ENCODE results near the gene MALRD1.

MALRD1 gene

DNA sequence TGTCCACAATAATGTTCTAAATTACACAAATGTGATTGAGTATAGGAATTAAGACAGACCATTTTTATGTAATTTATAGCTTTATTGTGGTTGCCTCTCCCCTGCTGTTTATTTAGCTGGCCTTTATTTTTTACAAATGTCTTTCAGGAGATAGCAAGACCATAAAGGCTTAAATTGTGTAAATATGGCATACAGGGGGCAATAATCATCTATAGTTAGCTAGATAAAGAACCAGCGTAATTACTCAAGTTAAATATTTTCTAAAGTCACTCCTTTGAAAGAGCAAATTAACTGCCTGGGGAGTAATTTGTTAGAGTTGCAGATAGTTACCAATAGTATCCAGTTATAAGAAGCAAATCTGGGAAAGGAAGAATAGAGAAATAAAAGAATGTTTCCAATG is at the start of gene MALRD1:
Gene MALRD1, plus strand, starts transcription at position 313 of the 400 bp plus-strand sequence. CDS start 138 bp downstream, outside the sequence.
- no peak for DNase-seq

DNA sequence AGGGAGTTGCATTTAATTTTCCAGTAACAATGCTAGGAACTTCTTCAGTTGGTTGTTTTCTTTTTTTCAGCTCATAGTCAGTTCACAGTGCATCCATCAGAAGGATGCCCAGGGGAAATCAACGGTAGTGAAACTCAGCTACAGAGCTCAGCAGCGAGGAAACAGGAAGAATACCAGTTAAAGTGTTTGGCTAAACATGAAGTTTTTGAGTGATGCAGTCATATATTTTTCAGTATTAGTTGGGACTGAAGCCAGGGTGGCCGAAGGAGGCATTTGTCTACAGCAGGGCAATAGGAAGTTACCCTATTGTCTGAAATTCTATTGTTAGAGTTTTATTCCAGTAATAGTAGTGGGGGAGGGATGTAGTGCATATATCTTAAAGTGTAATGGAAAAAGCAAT is 45.3 kb upstream of the MALRD1 start:
- DNase-seq: no peak

DNA sequence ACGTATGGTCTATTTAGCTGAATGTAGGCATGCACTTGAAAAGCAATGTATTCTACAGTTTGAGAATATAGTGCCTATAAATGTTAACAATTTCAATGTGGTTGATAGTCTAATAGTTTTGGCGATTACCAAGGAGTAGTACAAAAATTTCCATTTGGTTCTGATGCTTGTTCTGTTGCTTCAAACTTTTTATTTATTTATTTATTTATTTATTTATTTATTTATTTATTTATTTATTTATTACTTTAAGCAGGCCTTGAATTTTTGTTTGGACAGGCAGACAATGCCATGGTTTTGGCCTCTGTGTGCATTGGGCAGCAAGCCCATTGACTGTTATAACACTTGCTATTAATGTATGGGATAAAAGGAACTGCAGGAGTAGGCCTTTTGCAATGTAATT is 36.5 kb upstream of the MALRD1 start:
- DNase-seq: no peak

DNA sequence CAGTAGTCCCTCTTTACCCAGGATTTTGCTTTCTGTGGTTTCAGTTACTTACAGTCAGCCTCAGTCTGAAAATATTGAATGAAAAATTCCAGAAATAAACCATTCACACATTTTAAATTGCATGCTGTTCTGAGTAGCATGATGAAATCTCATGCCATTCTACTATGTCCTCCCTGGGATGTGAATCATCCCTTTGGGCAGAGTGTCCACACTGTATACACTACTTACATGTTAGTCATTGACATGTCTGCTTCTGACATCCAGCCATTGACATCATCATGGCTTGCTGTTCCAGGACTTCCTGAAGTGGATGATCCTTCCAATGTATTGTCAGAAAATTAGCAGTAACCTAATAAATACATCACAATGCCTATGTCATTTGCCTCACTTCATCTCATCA is 34.6 kb upstream of the MALRD1 start:
- DNase-seq: no peak

DNA sequence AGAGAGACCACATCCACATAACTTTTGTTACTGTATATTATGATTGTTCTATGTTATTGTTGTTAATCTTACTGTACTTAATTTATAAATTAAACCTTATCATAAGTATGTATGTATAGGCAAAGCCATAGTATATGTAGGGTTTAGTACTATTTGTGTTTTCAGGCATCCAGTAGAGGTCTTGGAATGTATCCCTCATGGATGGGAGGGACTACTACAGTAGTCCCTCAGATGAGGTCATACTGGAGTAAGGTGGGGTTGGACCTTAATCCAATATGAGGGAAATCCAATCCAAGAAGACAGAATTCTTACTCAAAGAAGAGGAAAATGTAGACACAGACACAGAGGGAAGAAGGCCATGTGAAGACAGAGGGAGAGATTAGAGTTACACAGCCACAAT is 34.1 kb upstream of the MALRD1 start:
- no peak for DNase-seq

DNA sequence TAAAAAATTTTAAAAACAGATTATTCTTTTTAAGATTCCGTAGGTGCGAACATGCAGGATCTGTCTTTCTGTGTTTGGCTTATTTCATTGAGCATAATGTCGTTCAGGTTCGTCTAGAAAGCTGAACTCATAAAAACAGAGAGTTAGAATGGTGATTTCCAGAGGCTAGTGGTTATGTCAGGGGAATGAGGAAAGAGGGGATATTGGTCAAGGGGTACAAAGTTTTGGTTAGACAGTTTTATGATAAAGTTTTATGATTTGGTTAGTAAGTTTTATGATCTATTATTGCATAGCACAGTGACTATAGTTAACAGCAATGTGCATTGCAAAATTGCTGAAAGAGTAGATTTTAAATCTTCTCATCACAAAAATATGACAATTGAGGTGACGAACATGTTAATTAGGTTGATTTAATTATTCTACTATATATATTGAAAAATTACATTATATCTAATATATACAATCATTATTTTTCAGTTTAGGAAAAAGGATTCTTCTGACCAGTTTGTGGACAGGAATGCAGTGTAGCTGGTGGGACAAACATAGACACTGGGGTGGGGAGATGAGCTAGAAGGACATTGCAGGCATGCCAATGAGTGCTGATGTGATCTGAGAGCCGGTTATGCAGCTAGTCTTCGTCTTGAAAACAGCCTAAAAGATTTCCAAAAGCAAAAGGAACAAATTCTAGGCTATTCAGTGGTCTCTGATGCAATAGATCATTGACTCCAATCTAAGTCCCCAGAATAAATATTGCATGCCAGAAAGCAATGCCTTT is 31.3 kb upstream of the MALRD1 start:
- DNase-seq: no peak

DNA sequence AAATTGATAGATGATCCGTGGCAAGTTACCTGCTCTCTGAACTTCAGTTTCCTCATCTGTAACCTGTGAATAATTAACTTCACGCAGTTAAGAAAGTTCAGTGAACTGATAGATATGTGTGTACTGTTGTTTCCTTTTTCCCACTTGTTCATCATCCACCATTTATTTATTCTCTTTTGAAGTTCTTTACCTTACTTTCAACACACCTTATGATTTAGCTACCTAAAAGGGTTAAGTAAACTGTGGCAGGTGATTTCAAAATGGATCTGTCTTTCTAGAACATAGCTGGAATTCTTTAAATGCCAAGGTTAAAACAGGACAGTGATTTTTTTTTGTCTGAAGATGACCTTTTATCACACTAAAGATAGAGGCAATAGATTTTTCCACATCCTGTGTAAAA is 27.4 kb upstream of the MALRD1 start:
- no peak for DNase-seq

DNA sequence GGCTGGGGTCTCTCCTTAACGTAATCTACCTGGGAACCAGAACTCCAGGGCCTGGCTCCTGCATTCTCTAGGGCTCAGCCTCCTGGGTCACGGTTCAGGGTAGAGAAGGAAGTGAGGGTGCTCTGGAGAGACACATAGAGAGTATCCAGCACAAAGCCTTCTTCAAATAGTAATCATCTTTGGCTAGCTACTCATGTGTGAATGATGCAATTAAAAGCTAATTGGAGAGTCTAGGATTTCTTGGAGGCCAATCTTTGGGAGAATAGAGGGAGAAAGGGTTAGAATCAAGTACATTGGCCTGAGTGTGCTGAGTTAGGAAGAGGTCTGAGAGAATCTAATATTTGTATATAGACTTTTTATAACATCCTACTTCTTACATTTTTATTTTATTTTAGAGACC is 24.0 kb upstream of the MALRD1 start:
- no peak for DNase-seq

DNA sequence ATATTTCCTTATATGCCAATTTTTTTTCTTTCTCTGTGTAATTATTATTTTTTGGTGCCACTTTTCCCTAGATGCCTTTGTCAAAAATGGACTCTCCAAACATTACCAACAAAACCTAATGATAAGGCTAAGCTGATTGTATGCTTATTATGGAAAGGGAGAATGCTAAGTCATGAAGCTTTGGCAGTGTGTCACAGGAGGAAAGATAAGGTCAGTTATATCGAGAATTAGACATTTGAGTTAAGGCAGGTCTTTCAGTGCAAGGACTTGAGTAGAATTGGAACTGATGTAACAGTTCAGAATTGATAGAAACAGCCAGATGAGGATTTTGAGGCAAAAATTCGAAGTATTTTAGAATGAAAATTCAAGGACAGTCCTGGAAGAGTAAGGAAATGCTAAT is 16.8 kb upstream of the MALRD1 start:
- no peak for DNase-seq

DNA sequence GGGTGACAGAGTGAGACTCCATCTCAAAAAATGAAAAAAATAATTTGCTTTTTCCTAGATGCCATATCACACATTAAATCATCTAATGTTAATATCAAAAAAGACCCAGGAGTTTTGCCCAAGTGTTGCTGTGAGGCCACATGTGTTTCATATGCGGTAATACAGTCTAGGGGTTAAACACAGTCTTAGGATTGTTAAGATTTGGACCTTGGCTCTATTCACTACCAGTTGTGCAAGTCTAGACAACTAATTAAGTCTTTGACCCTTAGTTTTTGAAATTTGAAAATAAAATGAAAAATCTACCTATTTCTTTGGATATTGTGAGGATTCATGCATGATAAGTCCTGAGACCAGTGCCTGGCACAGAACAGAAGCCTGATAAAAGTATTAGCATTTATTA is 14.9 kb upstream of the MALRD1 start:
- DNase-seq: no peak

DNA sequence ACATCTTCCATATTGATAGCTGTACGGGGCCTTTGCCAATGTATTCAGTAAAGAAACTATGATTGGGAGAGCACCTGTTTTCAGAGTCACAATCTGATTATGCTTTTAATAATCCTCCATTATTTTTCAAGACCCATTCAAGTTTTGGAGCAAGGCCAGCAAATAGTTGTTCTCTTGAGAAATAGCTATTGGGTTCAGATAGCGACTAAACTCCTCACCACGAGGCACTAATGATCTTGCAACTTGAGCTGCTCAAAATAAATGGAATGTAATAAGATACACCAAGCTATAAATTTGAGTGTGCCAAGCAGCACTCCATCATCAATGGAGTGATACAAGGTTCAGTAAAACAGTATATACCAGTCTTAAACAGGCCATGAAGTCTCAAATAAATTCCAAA is 7.4 kb upstream of the MALRD1 start:
- no peak for DNase-seq

DNA sequence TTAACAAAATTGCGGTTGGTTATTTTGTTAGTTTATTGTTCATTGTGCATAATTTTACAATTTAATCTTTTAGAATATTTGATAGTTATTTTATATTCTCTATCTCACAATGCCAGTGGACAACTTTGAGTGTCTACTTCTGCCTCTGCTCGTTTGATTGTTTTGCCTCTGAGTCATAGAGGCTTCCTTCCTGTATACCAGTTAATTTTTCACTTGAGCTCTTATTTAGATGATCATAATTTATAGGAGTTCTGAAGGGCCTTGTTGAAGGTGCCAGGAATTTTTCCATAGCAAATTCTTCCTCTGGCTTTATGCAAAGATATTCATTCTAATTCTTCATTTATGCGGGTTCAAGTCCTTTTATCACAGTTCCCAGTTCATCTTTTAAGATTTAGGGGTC is 5.2 kb upstream of the MALRD1 start:
- DNase-seq: no peak

DNA sequence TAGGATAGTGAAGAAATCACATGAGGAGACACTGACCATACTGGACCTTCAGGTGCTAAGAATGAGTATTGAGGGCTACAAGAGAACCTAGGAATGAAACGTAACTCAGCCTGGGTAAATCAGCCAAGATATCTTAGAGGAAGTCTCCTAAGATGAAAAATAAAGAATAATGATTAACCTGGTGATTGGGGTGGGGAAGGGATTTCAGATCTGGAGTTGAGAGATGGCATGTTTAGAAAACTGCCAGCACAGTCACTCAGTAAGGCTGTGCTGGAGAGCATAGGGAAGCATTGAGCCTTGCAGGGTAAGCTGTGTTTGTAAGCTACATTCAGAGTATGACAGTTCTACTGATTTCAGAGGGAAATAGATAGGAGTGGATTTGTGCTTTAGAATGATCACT is 1.9 kb upstream of the MALRD1 start:
- no peak for DNase-seq

DNA sequence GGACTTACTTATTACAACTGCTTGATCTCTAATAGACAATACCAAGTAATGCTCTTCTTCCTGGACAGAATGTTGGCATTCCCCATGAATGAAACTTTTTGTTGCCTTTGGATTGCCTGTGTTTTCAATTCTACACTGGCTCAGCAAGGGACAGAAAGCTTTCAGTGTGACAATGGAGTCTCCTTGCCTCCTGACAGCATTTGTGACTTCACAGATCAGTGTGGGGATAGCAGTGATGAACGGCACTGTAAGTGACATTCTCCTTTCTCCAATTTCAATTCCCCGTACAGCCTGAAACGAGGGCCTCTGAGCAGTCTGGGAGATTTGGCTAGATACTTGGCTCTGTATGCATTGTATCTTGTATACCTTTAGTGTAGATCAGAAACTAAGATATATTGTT is 290 bp downstream of the MALRD1 start:
- DNase-seq: no peak

DNA sequence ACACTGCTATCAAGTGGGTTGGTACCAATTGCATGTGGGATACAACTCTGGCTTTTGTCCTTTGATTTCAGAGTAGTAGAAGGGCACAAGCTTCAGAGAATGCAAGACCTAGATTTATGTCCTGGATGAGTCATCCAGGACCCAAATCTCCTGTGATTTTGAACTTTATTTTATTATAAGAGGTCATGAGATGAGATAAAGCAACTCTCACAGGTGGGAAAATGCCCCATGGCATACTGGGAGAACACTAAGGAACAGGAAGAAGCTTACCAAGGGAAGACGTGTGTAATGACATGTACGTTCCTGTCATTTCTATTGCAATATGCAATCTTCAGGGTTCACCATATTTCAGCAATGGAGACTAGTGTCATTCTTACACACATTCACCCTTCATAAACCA is 966 bp downstream of the MALRD1 start:
- DNase-seq: no peak

DNA sequence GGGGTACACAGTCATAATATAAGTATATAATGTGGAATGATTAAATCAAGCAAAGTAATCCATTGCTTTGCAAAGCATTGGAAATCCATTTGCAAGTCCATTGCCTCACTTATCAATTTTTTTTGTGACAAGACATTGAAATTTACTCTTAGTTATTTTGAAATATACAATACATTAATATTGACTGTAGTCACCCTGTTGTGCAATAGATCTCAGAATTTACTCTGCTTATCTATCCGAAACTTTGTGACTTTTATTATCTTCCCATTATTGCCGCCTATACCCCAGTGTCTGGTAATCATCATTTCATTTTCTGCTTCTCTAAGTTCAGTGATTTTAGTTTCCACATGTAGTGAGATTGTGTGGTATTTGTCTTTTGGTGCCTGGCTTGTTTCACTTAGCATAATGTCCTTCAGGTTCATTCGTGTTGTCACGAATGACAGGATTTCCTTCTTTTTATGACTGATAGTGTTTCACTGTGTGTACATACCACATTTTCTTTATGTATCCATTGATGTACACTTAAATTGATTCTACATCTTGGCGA is 5.8 kb downstream of the MALRD1 start:
- no peak for DNase-seq

DNA sequence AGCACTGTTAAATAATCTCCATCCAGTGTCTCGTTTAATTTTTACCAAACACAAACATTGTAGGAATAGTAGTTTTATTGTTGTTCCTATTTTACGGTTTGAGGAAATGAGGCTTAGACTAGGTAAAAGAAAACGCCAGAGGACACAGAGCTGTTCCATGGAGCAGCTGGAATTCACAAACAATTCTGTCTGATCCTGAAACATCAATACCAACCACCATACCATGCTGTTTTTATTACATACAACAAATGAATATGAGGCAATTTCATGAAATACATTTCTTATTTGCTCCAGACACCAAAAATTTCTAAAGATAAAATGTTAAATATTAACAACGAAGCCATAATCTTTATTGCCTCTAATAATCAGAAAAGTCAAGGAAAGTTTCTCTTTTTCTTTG is 9.4 kb downstream of the MALRD1 start:
- DNase-seq: no peak

DNA sequence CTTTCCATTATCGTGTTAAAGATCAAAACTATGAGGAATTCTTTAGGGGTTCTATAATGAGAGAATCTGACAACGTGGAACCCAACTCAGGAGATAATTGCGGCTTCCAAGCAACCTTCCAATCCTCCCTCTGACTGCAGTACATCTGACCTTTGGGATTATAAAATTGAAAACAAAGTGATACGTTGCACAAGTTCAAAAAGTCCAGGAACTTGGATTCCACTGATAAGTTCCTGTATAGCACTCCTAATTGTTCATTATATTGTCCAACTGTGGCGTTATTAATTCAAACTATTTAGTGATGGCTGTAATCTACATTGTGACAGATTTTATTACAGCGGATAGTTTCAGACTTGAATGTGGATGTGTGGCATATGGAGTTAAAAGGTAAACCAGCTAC is 15.4 kb downstream of the MALRD1 start:
- no peak for DNase-seq

DNA sequence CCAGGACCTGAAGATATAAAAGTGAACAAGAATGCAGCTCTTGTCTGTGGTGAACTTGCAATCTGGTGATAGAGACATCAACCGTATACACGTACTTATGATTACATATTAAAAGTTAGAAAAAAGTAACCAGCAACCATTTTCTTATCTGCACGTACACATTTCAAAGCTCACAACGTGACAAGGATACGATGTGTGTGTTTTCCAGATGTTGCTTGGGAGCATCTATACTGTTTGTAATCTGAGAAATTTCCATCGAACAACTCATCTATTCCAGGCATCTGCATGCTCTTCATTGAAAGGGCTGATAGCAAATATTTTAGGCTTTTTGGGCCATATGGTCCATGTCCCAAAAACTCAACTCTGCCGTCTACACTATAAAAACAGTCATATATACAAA is 23.3 kb downstream of the MALRD1 start:
- DNase-seq: no peak

DNA sequence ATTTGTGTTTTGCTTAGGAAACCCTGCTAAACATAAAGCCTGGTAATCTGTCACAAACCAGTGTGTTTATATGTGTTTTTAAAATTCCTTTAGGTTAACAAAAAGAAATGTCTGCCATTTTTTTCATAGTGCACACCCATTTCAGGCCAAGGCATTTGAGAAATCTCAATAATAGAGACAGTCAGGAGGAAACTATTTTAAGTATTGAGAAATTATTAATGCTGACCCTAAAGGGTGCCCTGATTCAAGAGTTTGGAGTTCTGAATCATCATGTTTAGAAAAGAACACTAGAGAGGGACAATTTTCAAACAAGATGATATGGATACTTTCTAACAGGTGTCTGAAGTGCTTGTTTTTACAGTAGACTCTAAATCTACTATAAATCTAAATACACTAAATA is 28.7 kb downstream of the MALRD1 start:
- DNase-seq: no peak

DNA sequence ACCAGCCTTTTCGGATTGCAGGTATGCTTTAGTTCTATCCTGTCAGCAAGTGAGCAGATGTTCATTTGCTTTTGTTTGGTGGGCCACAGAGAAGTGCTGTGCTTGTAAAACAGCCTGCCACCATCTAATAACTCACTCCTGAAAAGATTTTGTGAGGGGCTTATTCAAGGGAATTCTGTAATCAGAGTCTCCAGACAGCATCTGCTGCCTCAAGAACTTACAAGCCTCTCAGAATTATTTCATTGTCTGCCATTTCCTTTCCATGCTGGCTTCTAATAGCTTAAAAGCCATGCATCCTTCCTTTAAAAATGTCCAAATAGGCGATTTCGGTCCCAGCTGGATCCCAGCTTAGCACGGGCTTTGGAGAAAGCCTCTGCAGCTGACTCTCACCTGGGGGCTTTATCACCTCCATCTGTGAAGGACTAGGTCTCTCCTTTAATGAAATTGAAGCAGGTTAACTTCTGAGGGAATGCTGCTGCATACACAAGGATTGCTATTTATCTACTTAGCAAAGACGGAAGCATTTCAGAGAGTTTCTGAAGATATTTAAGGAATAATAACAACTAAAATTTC is 48.0 kb downstream of the MALRD1 start:
- DNase-seq: no peak

DNA sequence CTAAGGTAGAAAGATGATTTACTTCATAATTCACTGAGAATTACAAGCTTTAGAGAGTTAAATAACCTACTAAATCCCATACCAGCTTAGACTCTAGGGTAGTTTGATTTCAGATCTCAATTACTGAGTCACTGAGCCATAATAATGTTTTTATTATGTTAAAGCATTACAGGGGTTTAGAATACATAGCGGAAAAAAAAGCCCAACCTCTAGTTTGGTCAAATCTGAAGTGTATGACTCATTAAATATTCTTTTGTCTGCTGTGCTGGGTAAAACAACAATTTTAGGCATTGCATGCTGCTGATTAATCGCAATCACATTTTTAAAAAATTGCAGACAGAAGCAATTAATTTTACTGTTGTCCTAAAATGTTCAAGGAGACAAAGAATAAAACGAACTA is 48.5 kb downstream of the MALRD1 start:
- no peak for DNase-seq

DNA sequence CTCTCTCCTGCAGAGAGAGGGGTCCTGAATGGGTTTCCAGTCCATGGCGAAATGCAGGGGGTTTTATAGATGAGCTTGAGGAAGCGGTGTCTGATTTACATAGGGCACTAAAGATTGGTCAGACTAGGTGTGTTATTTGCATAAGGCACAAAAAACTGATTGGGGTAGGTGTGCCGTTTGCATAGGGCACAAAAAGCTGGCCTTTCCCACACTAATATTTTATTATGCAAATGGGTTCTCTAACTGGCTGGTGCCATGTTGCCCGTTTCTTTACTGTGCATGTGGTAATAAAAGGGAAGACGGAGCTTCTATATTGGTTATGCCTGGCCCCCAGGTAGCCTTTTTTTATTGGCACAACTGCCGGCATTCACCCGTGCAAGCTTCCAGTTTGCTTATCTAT is 50.2 kb downstream of the MALRD1 start:
- no peak for DNase-seq

DNA sequence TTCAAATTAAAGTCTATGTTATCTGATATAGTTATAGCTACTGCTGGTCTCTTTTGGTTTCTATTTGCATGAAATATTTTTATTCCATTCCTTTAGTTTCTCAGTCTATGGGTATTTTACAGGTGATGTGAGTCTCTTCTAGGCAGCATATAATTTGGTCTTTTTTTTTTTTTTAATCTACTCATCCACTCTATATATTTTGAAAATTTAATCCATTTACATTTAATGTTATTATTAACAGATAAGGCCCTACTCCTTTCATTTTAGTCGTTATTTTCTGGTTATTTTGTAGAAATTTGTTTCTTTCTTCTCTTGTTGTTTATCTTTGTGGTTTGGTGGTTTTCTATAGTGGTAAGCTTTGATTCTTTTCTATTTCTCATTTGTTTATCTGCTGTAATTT is 58.8 kb downstream of the MALRD1 start:
- DNase-seq: no peak

Data from midbrain (tissue), 1 donor.